Hepatocyte (in vitro differentiated cells): ENCODE results near the gene SPAG16.

ENCODE experiments used
- EZH2 ChIP-seq: fragments of 200-600 bp; sonication (generic); IDR thresholded peaks from 2 replicates; pipeline ENCODE4 v1.6.1; 2016; ENCODE audit warnings: antibody characterized with exemption, mild to moderate bottlenecking, borderline replicate concordance
- TF ChIP-seq, protein P1 (sequence below): fragments of 200-600 bp; sonication (generic); IDR thresholded peaks from 2 replicates; pipeline ENCODE4 v1.5.1; 2016; ENCODE audit warnings: antibody characterized with exemption, mild to moderate bottlenecking; ENCODE audit not compliant: poor library complexity

- TF ChIP-seq, protein P1, sequence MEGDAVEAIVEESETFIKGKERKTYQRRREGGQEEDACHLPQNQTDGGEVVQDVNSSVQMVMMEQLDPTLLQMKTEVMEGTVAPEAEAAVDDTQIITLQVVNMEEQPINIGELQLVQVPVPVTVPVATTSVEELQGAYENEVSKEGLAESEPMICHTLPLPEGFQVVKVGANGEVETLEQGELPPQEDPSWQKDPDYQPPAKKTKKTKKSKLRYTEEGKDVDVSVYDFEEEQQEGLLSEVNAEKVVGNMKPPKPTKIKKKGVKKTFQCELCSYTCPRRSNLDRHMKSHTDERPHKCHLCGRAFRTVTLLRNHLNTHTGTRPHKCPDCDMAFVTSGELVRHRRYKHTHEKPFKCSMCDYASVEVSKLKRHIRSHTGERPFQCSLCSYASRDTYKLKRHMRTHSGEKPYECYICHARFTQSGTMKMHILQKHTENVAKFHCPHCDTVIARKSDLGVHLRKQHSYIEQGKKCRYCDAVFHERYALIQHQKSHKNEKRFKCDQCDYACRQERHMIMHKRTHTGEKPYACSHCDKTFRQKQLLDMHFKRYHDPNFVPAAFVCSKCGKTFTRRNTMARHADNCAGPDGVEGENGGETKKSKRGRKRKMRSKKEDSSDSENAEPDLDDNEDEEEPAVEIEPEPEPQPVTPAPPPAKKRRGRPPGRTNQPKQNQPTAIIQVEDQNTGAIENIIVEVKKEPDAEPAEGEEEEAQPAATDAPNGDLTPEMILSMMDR = no peak
- no peak for TF ChIP-seq EZH2
Measured at GRCh38 chr2:213726101-213726500, 441.8 kb downstream of the SPAG16 start.
